DND-41 (cell line): Measurements from ENCODE around the gene DTX1.

Experiments
- EZH2 ChIP-seq: IDR thresholded peaks from 3 replicates; pipeline ENCODE4 v1.6.1; 2012; ENCODE audit warnings: borderline replicate concordance, low read depth, mild to moderate bottlenecking, moderate library complexity, low read length, inconsistent platforms; ENCODE audit not compliant: severe bottlenecking
- TF ChIP-seq, protein P1 (sequence below): IDR thresholded peaks from 2 replicates; pipeline ENCODE4 v1.5.1; 2012; ENCODE audit warnings: borderline replicate concordance, low read length, moderate library complexity, mild to moderate bottlenecking; ENCODE audit not compliant: poor library complexity, severe bottlenecking; ENCODE audit errors: extremely low read depth

DNA sequence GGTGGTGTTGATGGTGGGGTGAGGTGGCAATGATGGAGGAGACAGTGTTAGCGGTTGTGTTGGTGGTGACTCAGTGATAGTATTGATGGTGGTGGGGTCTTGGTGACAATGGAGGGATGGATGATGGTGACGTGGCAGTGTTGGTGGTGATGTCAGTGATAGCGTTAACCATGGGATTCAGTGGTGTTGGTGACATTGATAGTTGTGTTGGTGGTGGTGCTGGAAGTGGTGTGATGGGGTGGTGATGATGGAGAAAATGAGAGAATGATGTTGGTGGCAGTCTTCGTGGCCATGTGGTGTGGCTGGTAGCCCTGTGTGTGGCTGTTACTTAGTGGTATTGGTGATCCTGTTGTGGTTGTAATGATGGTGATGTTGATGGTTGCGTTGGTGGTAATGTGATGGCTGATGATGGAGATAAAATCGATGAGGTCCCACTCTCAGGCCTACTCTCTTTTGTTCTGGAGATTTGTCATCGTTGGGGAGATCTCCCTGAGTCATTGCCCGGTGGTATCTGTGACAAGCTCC lies 2.6 kb downstream of the DTX1 start:
- TF ChIP-seq, protein P1, sequence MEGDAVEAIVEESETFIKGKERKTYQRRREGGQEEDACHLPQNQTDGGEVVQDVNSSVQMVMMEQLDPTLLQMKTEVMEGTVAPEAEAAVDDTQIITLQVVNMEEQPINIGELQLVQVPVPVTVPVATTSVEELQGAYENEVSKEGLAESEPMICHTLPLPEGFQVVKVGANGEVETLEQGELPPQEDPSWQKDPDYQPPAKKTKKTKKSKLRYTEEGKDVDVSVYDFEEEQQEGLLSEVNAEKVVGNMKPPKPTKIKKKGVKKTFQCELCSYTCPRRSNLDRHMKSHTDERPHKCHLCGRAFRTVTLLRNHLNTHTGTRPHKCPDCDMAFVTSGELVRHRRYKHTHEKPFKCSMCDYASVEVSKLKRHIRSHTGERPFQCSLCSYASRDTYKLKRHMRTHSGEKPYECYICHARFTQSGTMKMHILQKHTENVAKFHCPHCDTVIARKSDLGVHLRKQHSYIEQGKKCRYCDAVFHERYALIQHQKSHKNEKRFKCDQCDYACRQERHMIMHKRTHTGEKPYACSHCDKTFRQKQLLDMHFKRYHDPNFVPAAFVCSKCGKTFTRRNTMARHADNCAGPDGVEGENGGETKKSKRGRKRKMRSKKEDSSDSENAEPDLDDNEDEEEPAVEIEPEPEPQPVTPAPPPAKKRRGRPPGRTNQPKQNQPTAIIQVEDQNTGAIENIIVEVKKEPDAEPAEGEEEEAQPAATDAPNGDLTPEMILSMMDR, result no peak
- no peak for TF ChIP-seq EZH2
